Lung (tissue), 12 donors: ENCODE results near the gene NUDT1. TPM values are rescaled to one million over a fixed set of nuclear protein-coding genes. Genes with fewer than 3 reads are reported as not detected.

Experiments used
- ATAC-seq: fragments of 200-7000 bp; cut with Tn5 transposase; one replicate; pipeline ENCODE4 v1.9.1; 2020; ENCODE audit warnings: moderate number of reproducible peaks; ENCODE audit not compliant: insufficient read depth, low FRiP score
- DNase-seq, 3 donors: peaks; one replicate each; pipeline ENCODE4 v3.0.0-alpha.2; 2013 to 2017
- H3K27ac ChIP-seq, 2 donors: one replicate each; pipeline ENCODE4 v1.5.1; 2013; ENCODE audit warnings: mild to moderate bottlenecking in 2 of 2, moderate library complexity in 2 of 2, control low read depth in 1 of 2, inconsistent platforms in 1 of 2, low read depth in 1 of 2, low read length in 1 of 2
- H3K27me3 ChIP-seq, 3 donors: one replicate each; pipeline ENCODE4 v1.5.1; 2013; ENCODE audit warnings: low read length in 2 of 3; ENCODE audit not compliant: control insufficient read depth in 3 of 3, insufficient read depth in 3 of 3
- H3K36me3 ChIP-seq, 4 donors: one replicate each; pipeline ENCODE4 v1.5.1; 2013; ENCODE audit warnings: low read length in 4 of 4, mild to moderate bottlenecking in 1 of 4, moderate library complexity in 1 of 4; ENCODE audit not compliant: control insufficient read depth in 4 of 4, insufficient read depth in 4 of 4
- H3K4me1 ChIP-seq, 5 donors: one replicate each; pipeline ENCODE4 v1.5.1; 2013; ENCODE audit warnings: low read length in 5 of 5, mild to moderate bottlenecking in 2 of 5, moderate library complexity in 1 of 5; ENCODE audit not compliant: control insufficient read depth in 5 of 5, insufficient read depth in 5 of 5
- H3K4me3 ChIP-seq: one replicate; pipeline ENCODE4 v1.5.1; 2013; ENCODE audit warnings: mild to moderate bottlenecking, control low read depth, moderate library complexity
- H3K9ac ChIP-seq, 2 donors: one replicate each; pipeline ENCODE4 v1.5.1; 2013; ENCODE audit warnings: low read length in 2 of 2, control low read depth in 1 of 2; ENCODE audit not compliant: insufficient read depth in 1 of 2
- H3K9me3 ChIP-seq, 4 donors: one replicate each; pipeline ENCODE4 v1.5.1; 2013; ENCODE audit warnings: low read length in 3 of 4, mild to moderate bottlenecking in 1 of 4, moderate library complexity in 1 of 4; ENCODE audit not compliant: control insufficient read depth in 4 of 4, insufficient read depth in 3 of 4
- WGBS, 2 donors: extraction: QIAGEN DNeasy Blood & Tissue Kit; methylation state at CpG; one replicate each; pipeline ENCODE4 v1.1.7; 2013; 5-methylcytosine and 5-hydroxymethylcytosine counted together
- polyA plus RNA-seq, 2 donors: library from polyadenylated mRNA; stranded (reverse); fragments of 200-250 nt; gene quantifications; one replicate each; pipeline ENCODE4 v1.2.1, GENCODE V29; 2013
- total RNA-seq, 2 donors: library from RNA; depleted of rRNA in 1 of 2; stranded (reverse); fragments of >200 nt in 1 of 2; gene quantifications; one replicate each; pipeline ENCODE4 v1.2.1, GENCODE V29; 2014 to 2021
- TF ChIP-seq, protein P1 (sequence below): IDR thresholded peaks from 2 replicates; pipeline ENCODE4 v1.5.1; 2012; ENCODE audit warnings: mild to moderate bottlenecking; ENCODE audit errors: control extremely low read depth, extremely low read depth
- donor health status: control.
- donor health status: control.
- donor health status: Bipolar disorder and iron deficiency.
- donor health status: healthy.
- donor health status: DM: yes; HTN: yes; CAD: no.

The NUDT1 gene
- total and polyA plus RNA-seq, 4 donors: 9.3 to 24.7 (median 18.5) TPM

DNA sequence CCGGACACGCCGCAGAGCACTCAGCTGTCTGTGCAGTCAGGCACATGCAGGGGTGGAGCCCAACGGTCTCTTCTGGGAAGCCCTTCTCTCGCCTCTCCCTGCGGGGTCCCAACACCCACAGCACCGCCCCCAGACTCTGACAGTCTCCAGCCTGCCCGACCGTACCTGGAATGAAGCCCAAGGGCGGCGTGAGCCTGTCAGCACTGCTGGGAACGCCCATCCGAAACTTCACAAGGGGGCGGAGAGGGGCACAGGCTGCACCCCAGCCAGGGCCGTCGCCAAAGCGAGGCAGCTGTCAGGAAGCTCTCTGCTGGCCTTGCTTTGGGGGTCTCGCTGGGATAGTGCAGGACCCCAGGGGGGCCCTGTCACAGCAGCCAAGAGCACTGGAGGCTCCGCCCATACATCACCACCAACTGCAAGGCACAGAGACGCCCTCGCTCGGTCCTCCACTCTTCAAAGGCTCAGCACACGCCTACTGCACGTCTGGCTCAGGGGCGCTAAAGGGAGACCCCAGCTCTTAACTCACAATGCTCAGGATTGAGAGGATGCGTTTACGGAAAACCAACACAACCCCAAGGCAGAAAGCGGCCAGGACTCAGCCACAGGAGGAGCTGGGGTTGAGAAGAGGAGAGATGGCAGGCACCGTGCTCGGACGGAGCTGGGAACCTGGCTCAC, 40.2 kb upstream of the NUDT1 start:
- Histone ChIP-seq H3K27ac (no peak overlapping the region), H3K9ac (no peak overlapping the region), H3K4me3 (no peak overlapping the region), H3K4me1 (peaks cover 0 to 21% (median 7%) of the 10 kb centered on the region in 5 donors), H3K9me3 (no peaks in the 10 kb centered on the region), H3K36me3 (peaks cover 0 to 31% (median 11%) of the 10 kb centered on the region in 4 donors), H3K27me3 (no peaks in the 10 kb centered on the region)
- TF ChIP-seq, protein P1, sequence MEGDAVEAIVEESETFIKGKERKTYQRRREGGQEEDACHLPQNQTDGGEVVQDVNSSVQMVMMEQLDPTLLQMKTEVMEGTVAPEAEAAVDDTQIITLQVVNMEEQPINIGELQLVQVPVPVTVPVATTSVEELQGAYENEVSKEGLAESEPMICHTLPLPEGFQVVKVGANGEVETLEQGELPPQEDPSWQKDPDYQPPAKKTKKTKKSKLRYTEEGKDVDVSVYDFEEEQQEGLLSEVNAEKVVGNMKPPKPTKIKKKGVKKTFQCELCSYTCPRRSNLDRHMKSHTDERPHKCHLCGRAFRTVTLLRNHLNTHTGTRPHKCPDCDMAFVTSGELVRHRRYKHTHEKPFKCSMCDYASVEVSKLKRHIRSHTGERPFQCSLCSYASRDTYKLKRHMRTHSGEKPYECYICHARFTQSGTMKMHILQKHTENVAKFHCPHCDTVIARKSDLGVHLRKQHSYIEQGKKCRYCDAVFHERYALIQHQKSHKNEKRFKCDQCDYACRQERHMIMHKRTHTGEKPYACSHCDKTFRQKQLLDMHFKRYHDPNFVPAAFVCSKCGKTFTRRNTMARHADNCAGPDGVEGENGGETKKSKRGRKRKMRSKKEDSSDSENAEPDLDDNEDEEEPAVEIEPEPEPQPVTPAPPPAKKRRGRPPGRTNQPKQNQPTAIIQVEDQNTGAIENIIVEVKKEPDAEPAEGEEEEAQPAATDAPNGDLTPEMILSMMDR: no peak
- ATAC-seq (no peak), DNase-seq (peak; percentile 10 to 38 (median 26))
- WGBS, 2 donors: 91 to 94% methylated on average over 31 of the region's 31 CpGs

DNA sequence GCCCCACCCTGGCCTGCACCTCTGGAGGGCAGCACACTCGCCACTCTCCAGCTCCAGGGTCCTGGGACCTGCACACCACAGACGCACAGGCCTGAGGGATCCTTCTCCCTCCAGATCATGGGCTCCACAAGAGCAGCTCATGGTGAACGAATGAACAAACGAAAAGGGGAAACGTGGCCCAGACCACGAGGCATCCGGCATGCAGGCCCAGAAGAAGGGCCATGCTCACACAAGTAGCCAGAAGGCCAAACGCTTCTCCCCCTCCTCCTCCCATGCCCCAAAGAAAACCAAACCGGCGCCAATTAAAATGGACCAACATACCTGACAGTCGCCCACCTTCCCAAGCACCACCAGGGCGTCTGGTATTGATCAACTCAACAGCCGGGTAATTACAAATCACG, 39.7 kb upstream of the NUDT1 start:
- Histone ChIP-seq H3K9ac (no peak overlapping the region), H3K4me3 (no peak overlapping the region), H3K4me1 (peaks cover 0 to 21% (median 7%) of the 10 kb centered on the region in 5 donors), H3K36me3 (peaks cover 0 to 33% (median 11%) of the 10 kb centered on the region in 4 donors), H3K9me3 (no peaks in the 10 kb centered on the region), H3K27ac (no peak overlapping the region), H3K27me3 (no peaks in the 10 kb centered on the region)
- TF ChIP-seq, protein P1: no peak
- no peak for DNase-seq
- no peak for ATAC-seq
- 79 to 92% methylated on average over 14 of the region's 14 CpGs for whole genome bisulfite sequencing, 2 donors

DNA sequence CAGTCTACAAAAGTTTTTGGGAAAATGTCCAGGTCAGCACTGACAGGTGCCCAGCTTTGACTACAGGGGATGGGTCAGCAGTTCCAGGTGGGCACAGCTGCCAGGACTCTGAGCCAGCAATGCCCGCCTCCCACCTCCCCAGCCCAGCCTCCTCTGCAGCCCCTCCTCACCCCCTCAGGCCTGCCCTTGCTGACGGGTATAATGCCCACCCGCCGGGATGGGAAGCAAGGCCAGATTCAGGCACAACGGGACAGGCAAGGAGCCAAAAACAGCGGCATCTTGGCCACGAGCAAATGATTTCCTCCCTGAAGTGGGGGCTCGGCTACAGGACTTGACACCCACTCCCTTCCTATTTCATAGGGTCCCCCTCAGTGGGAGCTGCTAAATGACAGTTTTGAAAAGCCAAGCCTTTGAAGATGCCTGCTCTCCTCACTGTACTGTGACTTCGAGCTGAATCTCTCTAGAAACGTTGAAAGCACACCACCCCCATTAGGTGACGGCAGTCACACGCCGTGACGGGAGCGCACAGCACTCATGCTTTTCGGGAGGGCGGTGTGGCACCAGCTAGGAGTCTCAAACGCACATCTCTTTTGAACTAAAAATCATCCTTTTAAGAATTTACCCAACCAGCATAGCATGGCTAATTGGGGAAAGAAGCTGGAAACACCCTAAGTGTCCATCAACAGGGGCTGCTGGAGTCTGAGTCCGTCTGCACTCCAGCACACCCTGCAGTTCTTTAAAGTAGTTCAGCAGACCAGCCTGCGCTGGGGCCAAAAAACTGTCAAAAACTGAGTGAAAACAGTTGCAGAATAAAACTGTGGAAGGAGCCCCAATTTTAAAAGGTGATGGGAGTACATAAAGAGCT, 38.9 kb upstream of the NUDT1 start:
- Histone ChIP-seq H3K27ac (no peak overlapping the region), H3K9ac (no peak overlapping the region), H3K4me1 (peaks cover 0 to 21% (median 7%) of the 10 kb centered on the region in 5 donors), H3K27me3 (no peaks in the 10 kb centered on the region), H3K9me3 (no peaks in the 10 kb centered on the region), H3K36me3 (peaks cover 0 to 37% (median 18%) of the 10 kb centered on the region in 4 donors), H3K4me3 (no peak overlapping the region)
- 85 to 86% methylated on average over 20 of the region's 20 CpGs for WGBS, 2 donors
- TF ChIP-seq, protein P1: no peak
- DNase-seq (peak; percentile 64 to 78 (median 76)), ATAC-seq (no peak)
